Measurements from ENCODE around the gene LCOR.

DNA sequence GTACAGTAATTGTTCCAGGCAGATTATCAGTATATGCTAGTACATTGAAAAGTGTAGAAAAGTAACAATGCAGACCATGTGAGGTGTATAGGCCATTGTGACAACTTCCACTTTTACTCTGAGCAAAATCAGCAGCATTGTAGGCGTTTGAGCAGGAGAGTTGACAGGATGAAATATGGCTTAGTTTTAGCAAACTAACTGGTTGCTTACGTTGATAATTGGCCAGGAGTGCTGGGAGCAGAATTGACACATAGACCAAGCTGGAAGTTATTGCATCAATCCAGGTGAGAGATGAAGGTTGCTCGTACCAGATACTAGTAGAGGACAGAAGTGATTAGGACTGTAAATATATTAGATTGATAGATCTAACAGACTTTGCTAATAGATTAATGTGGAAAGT, 46.0 kb downstream of the LCOR start:
- TF ChIP-seq ISL1 (CRISPR knock-in tag; IDR thresholded peaks at IDR 0.05) (no peak), PATZ1 (CRISPR knock-in tag; IDR thresholded peaks at IDR 0.05; ENCODE audit: borderline replicate concordance) (no peak), BACH2 (CRISPR knock-in tag; IDR thresholded peaks at IDR 0.05; ENCODE audit: borderline replicate concordance) (no peak), ESRRG (CRISPR knock-in tag; IDR thresholded peaks at IDR 0.05) (no peak), TCF4 (CRISPR knock-in tag; IDR thresholded peaks at IDR 0.05; ENCODE audit: borderline replicate concordance) (no peak), ARNTL (CRISPR knock-in tag; IDR thresholded peaks at IDR 0.05; ENCODE audit: borderline replicate concordance, low read depth) (no peak), POU6F1 (CRISPR knock-in tag; IDR thresholded peaks at IDR 0.05; ENCODE audit: borderline replicate concordance, low read depth) (no peak), RARB (CRISPR knock-in tag; IDR thresholded peaks at IDR 0.05) (no peak)
- TF ChIP-seq, protein P1, sequence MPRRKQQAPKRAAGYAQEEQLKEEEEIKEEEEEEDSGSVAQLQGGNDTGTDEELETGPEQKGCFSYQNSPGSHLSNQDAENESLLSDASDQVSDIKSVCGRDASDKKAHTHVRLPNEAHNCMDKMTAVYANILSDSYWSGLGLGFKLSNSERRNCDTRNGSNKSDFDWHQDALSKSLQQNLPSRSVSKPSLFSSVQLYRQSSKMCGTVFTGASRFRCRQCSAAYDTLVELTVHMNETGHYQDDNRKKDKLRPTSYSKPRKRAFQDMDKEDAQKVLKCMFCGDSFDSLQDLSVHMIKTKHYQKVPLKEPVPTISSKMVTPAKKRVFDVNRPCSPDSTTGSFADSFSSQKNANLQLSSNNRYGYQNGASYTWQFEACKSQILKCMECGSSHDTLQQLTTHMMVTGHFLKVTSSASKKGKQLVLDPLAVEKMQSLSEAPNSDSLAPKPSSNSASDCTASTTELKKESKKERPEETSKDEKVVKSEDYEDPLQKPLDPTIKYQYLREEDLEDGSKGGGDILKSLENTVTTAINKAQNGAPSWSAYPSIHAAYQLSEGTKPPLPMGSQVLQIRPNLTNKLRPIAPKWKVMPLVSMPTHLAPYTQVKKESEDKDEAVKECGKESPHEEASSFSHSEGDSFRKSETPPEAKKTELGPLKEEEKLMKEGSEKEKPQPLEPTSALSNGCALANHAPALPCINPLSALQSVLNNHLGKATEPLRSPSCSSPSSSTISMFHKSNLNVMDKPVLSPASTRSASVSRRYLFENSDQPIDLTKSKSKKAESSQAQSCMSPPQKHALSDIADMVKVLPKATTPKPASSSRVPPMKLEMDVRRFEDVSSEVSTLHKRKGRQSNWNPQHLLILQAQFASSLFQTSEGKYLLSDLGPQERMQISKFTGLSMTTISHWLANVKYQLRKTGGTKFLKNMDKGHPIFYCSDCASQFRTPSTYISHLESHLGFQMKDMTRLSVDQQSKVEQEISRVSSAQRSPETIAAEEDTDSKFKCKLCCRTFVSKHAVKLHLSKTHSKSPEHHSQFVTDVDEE (CRISPR knock-in tag; IDR thresholded peaks at IDR 0.05) = no peak
- TF ChIP-seq, protein P2, sequence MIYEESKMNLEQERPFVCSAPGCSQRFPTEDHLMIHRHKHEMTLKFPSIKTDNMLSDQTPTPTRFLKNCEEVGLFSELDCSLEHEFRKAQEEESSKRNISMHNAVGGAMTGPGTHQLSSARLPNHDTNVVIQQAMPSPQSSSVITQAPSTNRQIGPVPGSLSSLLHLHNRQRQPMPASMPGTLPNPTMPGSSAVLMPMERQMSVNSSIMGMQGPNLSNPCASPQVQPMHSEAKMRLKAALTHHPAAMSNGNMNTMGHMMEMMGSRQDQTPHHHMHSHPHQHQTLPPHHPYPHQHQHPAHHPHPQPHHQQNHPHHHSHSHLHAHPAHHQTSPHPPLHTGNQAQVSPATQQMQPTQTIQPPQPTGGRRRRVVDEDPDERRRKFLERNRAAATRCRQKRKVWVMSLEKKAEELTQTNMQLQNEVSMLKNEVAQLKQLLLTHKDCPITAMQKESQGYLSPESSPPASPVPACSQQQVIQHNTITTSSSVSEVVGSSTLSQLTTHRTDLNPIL (CRISPR knock-in tag; IDR thresholded peaks at IDR 0.05; ENCODE audit: low read depth) = no peak

Data from SK-N-SH treated with all-trans-retinoic acid at 6 μM for 48 hours (cell line).